Measurements from ENCODE around the gene HIVEP2.

Gene HIVEP2

GRCh38 chr6:142790257-142790656 lies 154.7 kb downstream of the HIVEP2 start:
- H3K4me3 ChIP-seq (ENCODE audit: low read depth, low read length) = no peak overlapping the region

GRCh38 chr6:142787422-142787821 lies 157.6 kb downstream of the HIVEP2 start:
- H3K4me3 ChIP-seq (ENCODE audit: low read depth, low read length) = no peak overlapping the region

- H3K4me3 ChIP-seq (ENCODE audit: low read depth, low read length) = no peak overlapping the region
Observed at GRCh38 chr6:142786476-142786875, 158.5 kb downstream of the HIVEP2 start.

GRCh38 chr6:142784344-142784743 lies 160.6 kb downstream of the HIVEP2 start:
- no peak overlapping the region for H3K4me3 ChIP-seq (ENCODE audit: low read depth, low read length)

- H3K4me3 ChIP-seq (ENCODE audit: low read depth, low read length) = no peak overlapping the region
Observed at GRCh38 chr6:142783499-142783898, 161.5 kb downstream of the HIVEP2 start.

GRCh38 chr6:142781129-142781528 lies 163.8 kb downstream of the HIVEP2 start:
- no peak overlapping the region for H3K4me3 ChIP-seq (ENCODE audit: low read depth, low read length)

GRCh38 chr6:142773859-142774648 lies 170.9 kb downstream of the HIVEP2 start:
- H3K4me3 ChIP-seq (ENCODE audit: low read depth, low read length) = no peak overlapping the region

GRCh38 chr6:142773324-142773723 lies 171.7 kb downstream of the HIVEP2 start:
- no peak overlapping the region for H3K4me3 ChIP-seq (ENCODE audit: low read depth, low read length)

- H3K4me3 ChIP-seq (ENCODE audit: low read depth, low read length) = no peak overlapping the region
Observed at GRCh38 chr6:142771162-142771561, 173.8 kb downstream of the HIVEP2 start.

- H3K4me3 ChIP-seq (ENCODE audit: low read depth, low read length) = no peak overlapping the region
Observed at GRCh38 chr6:142765306-142765705, 179.7 kb downstream of the HIVEP2 start.

- H3K4me3 ChIP-seq (ENCODE audit: low read depth, low read length) = no peak overlapping the region
Observed at GRCh38 chr6:142764311-142764710, 180.7 kb downstream of the HIVEP2 start.

GRCh38 chr6:142763205-142763604 lies 181.8 kb downstream of the HIVEP2 start:
- H3K4me3 ChIP-seq (ENCODE audit: low read depth, low read length) = no peak overlapping the region

- H3K4me3 ChIP-seq (ENCODE audit: low read depth, low read length) = no peak overlapping the region
Observed at GRCh38 chr6:142761756-142762155, 183.2 kb downstream of the HIVEP2 start.

- H3K4me3 ChIP-seq (ENCODE audit: low read depth, low read length) = no peak overlapping the region
Observed at GRCh38 chr6:142760152-142760551, 184.8 kb downstream of the HIVEP2 start.

GRCh38 chr6:142758629-142759025 lies 186.3 kb downstream of the HIVEP2 start:
- H3K4me3 ChIP-seq (ENCODE audit: low read depth, low read length) = no peak overlapping the region

- no peak overlapping the region for H3K4me3 ChIP-seq (ENCODE audit: low read depth, low read length)
Observed at GRCh38 chr6:142757852-142758628, 186.9 kb downstream of the HIVEP2 start.

- H3K4me3 ChIP-seq (ENCODE audit: low read depth, low read length) = no peak overlapping the region
Observed at GRCh38 chr6:142756215-142756630, 188.8 kb downstream of the HIVEP2 start.

- H3K4me3 ChIP-seq (ENCODE audit: low read depth, low read length) = no peak overlapping the region
Observed at GRCh38 chr6:142753196-142753595, 191.8 kb downstream of the HIVEP2 start.

- no peak overlapping the region for H3K4me3 ChIP-seq (ENCODE audit: low read depth, low read length)
Observed at GRCh38 chr6:142752348-142752747, 192.6 kb downstream of the HIVEP2 start.

- H3K4me3 ChIP-seq (ENCODE audit: low read depth, low read length) = no peak overlapping the region
Observed at GRCh38 chr6:142751452-142751851, 193.5 kb downstream of the HIVEP2 start.

- no peak overlapping the region for H3K4me3 ChIP-seq (ENCODE audit: low read depth, low read length)
Observed at GRCh38 chr6:142750998-142751397, 194.0 kb downstream of the HIVEP2 start.

- no peak overlapping the region for H3K4me3 ChIP-seq (ENCODE audit: low read depth, low read length)
Observed at GRCh38 chr6:142749556-142749955, 195.4 kb downstream of the HIVEP2 start.
